Coronary artery (tissue), 2 donors: Measurements from ENCODE around the gene PID1.

Experiments
- DNase-seq: peaks from one replicate; pipeline ENCODE4 v3.0.0-alpha.2; 2017; ENCODE audit warnings: low spot score
- H3K27ac ChIP-seq, 2 donors: fragments of 200-600 bp; sonication (generic); one replicate each; pipeline ENCODE4 v1.5.1; 2016 to 2019
- H3K4me3 ChIP-seq: fragments of 200-600 bp; sonication (generic); 2 replicates; pipeline ENCODE4 v1.5.1; 2016; ENCODE audit warnings: mild to moderate bottlenecking, moderate library complexity
- TF ChIP-seq, protein P1 (sequence below): fragments of 200-600 bp; sonication (generic); IDR thresholded peaks from one replicate; pipeline ENCODE4 v1.5.1; 2019; ENCODE audit warnings: antibody characterized with exemption

PID1 gene

DNA sequence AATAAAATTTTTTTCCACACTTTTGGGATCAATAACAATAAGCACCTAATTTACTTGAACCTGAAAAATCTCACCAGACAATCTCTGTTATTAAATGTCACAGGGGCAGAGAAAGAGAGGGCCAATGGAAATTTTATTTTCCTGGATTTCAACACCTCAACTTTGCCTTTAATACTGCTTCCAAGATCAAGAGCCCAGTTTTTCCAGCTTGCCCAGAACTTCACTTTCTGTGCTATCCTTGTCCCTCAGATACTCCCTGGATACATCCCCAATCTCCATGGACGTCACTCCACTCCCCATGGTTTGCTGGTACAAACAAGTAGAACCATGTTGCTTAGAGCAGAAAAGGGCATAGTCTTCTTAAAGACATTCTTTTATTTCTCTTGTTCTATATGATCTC lies 29.3 kb upstream of the PID1 start:
- TF ChIP-seq, protein P1, sequence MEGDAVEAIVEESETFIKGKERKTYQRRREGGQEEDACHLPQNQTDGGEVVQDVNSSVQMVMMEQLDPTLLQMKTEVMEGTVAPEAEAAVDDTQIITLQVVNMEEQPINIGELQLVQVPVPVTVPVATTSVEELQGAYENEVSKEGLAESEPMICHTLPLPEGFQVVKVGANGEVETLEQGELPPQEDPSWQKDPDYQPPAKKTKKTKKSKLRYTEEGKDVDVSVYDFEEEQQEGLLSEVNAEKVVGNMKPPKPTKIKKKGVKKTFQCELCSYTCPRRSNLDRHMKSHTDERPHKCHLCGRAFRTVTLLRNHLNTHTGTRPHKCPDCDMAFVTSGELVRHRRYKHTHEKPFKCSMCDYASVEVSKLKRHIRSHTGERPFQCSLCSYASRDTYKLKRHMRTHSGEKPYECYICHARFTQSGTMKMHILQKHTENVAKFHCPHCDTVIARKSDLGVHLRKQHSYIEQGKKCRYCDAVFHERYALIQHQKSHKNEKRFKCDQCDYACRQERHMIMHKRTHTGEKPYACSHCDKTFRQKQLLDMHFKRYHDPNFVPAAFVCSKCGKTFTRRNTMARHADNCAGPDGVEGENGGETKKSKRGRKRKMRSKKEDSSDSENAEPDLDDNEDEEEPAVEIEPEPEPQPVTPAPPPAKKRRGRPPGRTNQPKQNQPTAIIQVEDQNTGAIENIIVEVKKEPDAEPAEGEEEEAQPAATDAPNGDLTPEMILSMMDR = no peak
- DNase-seq = no peak
- Histone ChIP-seq H3K27ac (peak overlapping the region in 1 of 2 donors; percentile 47), H3K4me3 (no peak overlapping the region)

DNA sequence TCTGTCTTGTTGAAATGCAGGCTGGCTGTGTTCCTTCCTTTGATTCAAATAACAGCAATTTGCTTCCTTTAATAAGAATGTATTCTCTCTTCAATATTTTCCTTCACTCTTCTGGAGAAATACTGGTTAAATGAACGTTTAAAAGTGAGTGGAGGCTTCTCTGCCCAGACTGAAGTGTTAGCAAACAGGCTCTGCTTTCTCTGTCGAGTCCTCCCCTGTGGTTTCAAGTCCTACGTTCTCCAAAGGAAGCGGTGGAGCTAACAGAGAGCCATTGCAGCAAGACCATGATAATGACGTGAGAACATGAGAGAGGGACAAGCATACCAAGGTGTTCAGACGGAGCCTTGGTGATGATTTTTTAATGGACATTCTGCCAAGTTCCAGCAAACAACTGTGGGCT lies 26.2 kb upstream of the PID1 start:
- Histone ChIP-seq H3K4me3 (no peak overlapping the region), H3K27ac (peak overlapping the region; percentile 24 to 42)
- no peak for DNase-seq
- TF ChIP-seq, protein P1 = no peak

DNA sequence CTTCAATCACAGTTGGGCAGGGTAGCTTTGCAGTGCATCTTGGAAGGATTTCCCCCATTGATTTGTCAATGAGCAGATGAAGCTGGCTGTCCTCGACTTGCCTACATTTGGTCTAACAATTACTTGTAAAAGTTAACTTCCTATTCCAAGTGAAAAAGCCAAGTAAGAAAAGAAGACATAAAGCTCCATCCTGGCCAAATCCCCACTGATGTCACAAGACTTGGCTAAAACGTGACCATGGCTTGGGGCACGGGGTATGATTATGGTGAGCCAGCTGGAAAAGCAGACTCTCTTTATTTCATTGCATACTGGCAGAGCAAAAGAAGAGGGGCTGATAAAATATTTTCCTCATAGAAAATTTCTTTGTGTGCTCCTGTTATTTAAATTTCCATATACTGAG lies 25.4 kb upstream of the PID1 start:
- H3K4me3 ChIP-seq = no peak overlapping the region
- DNase-seq = no peak
- H3K27ac ChIP-seq = peak overlapping the region; percentile 24 to 42
- TF ChIP-seq, protein P1 = no peak

DNA sequence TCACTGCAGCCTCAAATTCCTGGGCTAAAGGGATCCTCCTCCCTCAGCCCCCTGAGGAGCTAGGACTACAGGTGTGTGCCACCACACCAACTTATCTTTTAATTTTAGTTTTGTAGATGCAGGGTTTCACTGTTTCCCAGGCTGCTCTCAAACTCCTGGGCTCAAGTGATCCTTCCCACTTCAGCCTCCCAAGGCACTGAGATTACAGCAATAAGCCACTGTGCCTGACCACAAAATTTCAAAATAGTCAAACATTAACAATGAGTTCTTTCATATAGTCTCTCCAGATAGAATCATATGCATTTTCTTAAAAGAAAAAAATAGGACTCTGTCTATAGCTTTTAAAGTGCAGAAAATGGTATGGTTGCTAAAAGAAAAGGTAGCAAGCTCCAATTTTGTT lies 24.9 kb upstream of the PID1 start:
- DNase-seq = no peak
- TF ChIP-seq, protein P1 = no peak
- Histone ChIP-seq H3K4me3 (no peak overlapping the region), H3K27ac (peak overlapping the region; percentile 24 to 42)

DNA sequence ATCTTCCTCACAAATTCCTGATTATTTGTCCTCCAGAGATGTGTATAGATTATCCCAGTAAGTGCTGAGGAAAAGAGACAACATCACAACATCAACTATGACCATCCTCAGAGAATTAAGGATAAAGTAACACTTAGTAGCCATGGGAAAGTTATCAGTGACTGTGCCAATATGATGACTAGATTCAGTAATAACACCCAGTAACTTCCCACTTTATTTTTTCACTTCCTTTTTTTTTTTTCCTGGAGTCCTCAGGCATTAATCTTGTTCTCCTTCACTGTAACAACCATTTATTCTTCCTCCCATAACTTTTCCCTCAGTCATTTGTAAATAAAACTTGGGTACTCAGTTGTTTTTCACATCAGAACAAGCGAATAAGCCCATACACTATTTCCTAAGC lies 16.7 kb upstream of the PID1 start:
- H3K27ac ChIP-seq = no peak overlapping the region
- TF ChIP-seq, protein P1 = no peak
- DNase-seq = no peak
- no peak overlapping the region for H3K4me3 ChIP-seq

DNA sequence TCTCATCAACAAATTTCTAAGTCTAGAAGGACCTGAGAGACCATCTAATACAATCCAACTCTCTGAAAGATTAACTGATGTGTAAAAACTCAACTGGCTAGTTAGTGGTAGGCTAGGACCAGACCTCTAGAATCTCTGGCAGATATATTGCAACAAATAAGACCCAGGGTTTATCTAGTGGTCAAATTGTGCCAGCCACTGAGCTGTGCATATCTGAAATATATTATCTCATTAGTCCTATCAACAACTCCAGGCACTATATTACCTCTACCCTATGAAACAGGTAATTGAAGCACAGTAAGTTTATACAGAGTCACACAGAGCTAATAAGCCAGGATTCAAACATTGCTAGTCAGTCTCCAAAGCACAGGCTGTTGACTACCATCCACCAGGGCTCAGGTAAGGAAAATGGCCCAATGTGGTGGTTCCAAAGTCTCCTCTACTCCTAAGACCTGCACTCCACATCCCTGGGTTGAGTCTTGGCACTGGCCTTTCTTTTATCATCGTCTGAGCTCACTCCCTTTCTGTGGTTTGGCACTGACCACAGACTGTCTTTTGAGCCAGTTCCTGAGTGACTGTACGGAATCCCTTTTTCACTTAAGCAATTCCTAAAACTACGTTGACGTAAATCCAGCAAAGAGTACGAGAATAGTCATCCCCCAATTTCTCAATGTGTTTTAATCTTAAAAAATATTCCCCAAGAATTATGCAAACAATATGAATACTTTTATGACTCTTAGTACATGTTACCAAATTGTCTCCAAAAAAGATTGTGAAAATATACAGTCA lies 11.9 kb upstream of the PID1 start:
- no peak overlapping the region for H3K4me3 ChIP-seq
- TF ChIP-seq, protein P1 = no peak

DNA sequence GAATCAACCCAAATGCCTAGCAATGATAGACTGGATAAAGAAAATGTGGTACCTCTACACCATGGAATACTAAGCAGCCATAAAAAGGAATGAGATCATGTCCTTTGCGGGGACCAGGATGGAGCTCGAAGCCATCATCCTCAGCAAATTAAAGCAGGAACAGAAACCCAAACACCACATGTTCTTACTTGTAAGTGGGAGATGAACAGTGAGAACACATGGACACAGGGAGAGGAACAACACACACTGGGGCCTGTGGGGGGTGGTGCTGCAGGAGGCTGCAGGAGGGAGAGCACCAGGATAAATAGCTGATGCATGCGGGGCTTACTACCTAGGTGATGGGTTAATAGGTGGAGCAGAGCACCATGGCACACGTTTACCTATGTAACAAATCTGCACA lies 8.4 kb upstream of the PID1 start:
- Histone ChIP-seq H3K4me3 (no peak overlapping the region), H3K27ac (no peak overlapping the region)
- TF ChIP-seq, protein P1 = no peak
- no peak for DNase-seq

More for the DNA sequence above, 11.9 kb upstream of the PID1 start:
- peak overlapping the region in 1 of 2 donors; percentile 66 for H3K27ac ChIP-seq
- no peak for DNase-seq
